K562 (cell line): ENCODE data around the gene LRRC10. TPM values are rescaled to one million over a fixed set of nuclear protein-coding genes. Genes with fewer than 3 reads are reported as not detected.

ENCODE experiments used
- ATAC-seq: fragments of 200-7000 bp; cut with Tn5 transposase; 3 replicates; pipeline ENCODE4 v1.9.1; 2020; ENCODE audit warnings: moderate library complexity
- BruUV-seq: library from RNA; stranded (reverse); fragments of 400-500 nt; replicated peaks from 2 replicates; lab custom pipeline; 2021; lab: Mats Ljungman, UMichigan
- CTCF ChIA-PET: fragments of 300-600 bp; formaldehyde crosslinking; extraction: SDS; loops from one replicate; lab custom pipeline; 2021; ENCODE audit warnings: low intra/inter-chr PET ratio; lab: Yijun Ruan, JAX
- POLR2A ChIA-PET: fragments of 300-600, 350-650 bp; sonication (Branson Sonifier 250); formaldehyde crosslinking; extraction: SDS; loops from one replicate; lab custom pipeline; 2021; ENCODE audit warnings: antibody characterized with exemption, inconsistent platforms; lab: Yijun Ruan, JAX
- DNase-seq, 4 experiments: peaks; one replicate each; pipeline versions ENCODE4 v3.0.0 to v3.0.0-alpha.2; 2011 to 2018; ENCODE audit warnings: low spot score in 3 of 4, mixed read lengths in 3 of 4; ENCODE audit errors: extremely low read depth in 1 of 4
- FAIRE-seq: peaks from 2 replicates; lab custom pipeline; 2011; peaks lifted over from hg19 to GRCh38; lab: Jason Lieb, UNC
- H2AFZ ChIP-seq: 2 replicates; pipeline ENCODE4 v1.6.0; 2011; ENCODE audit warnings: low read depth, low read length, control low read depth, inconsistent platforms
- H3K27ac ChIP-seq: fragments of 200-600 bp; 3 replicates; pipeline ENCODE4 v1.8.0; 2011; ENCODE audit warnings: low read depth, mild to moderate bottlenecking, control low read depth, inconsistent platforms, low read length, moderate library complexity, mixed read lengths; ENCODE audit errors: extremely low read depth
- H3K27me3 ChIP-seq, 2 experiments: fragments of 300-600 bp in 1 of 2; 2 replicates in 1 of 2; 3 replicates in 1 of 2; pipeline versions ENCODE4 v1.6.0 to v1.8.0; 2011; ENCODE audit warnings: inconsistent platforms in 2 of 2, low read length in 2 of 2, mild to moderate bottlenecking in 1 of 2, mixed read lengths in 1 of 2, moderate library complexity in 1 of 2; ENCODE audit not compliant: control insufficient read depth in 2 of 2, insufficient read depth in 2 of 2
- H3K36me3 ChIP-seq: fragments of 300-600 bp; 3 replicates; pipeline ENCODE4 v1.8.0; 2011; ENCODE audit warnings: mild to moderate bottlenecking, low read length, inconsistent platforms; ENCODE audit not compliant: control insufficient read depth, insufficient read depth
- H3K4me1 ChIP-seq, 2 experiments: fragments of 200-600 bp in 1 of 2; replicated peaks in 1 of 2; 2 replicates in 1 of 2; 3 replicates in 1 of 2; pipeline versions ENCODE4 v1.5.1 to v1.8.0; 2011; ENCODE audit warnings: inconsistent platforms in 2 of 2, low read length in 2 of 2, mild to moderate bottlenecking in 1 of 2, mixed read lengths in 1 of 2, moderate library complexity in 1 of 2; ENCODE audit not compliant: control insufficient read depth in 2 of 2, insufficient read depth in 2 of 2
- H3K4me2 ChIP-seq: 2 replicates; pipeline ENCODE4 v1.6.1; 2011; ENCODE audit warnings: low read length, control low read depth, inconsistent platforms, mixed read lengths; ENCODE audit not compliant: insufficient read depth
- H3K4me3 ChIP-seq: fragments of 200-600 bp; sonication (generic), shearing (Covaris generic); 2 replicates; pipeline ENCODE4 v1.5.1; 2016; ENCODE audit warnings: control low read depth, inconsistent platforms
- H3K79me2 ChIP-seq: fragments of 200-600 bp; 3 replicates; pipeline ENCODE4 v1.8.0; 2011; ENCODE audit warnings: low read length, inconsistent platforms; ENCODE audit not compliant: control insufficient read depth, insufficient read depth
- H3K9ac ChIP-seq, 2 experiments: 2 replicates each; pipeline versions ENCODE4 v1.6.0 to v1.6.1; 2011; ENCODE audit warnings: low read depth in 2 of 2, low read length in 2 of 2, control low read depth in 1 of 2, inconsistent platforms in 1 of 2, mild to moderate bottlenecking in 1 of 2, mixed read lengths in 1 of 2; ENCODE audit not compliant: insufficient read depth in 1 of 2
- H3K9me1 ChIP-seq: one replicate; pipeline ENCODE4 v1.6.0; 2011; ENCODE audit warnings: inconsistent platforms, mild to moderate bottlenecking, low read length, moderate library complexity; ENCODE audit not compliant: control insufficient read depth, insufficient read depth
- H3K9me3 ChIP-seq: replicated peaks from 2 replicates; pipeline ENCODE4 v1.5.1; 2011; ENCODE audit warnings: low read depth, low read length, inconsistent platforms; ENCODE audit not compliant: control insufficient read depth, insufficient read depth
- H4K20me1 ChIP-seq: replicated peaks from 2 replicates; pipeline ENCODE4 v1.6.1; 2011; ENCODE audit warnings: low read length, inconsistent platforms, mixed read lengths; ENCODE audit not compliant: control insufficient read depth, insufficient read depth
- MEIS2 ChIP-seq: fragments of 450-650 bp; IDR thresholded peaks from 2 replicates; pipeline ENCODE4 v1.6.1; 2014; ENCODE audit warnings: mild to moderate bottlenecking; ENCODE audit not compliant: partially characterized antibody
- NEUROD1 ChIP-seq: fragments of 150-350 bp; IDR thresholded peaks from 2 replicates; pipeline ENCODE4 v1.6.1; 2014; ENCODE audit warnings: borderline replicate concordance, low read length, low read depth; ENCODE audit not compliant: partially characterized antibody
- NUFIP1 ChIP-seq: fragments of 450-650 bp; IDR thresholded peaks from 2 replicates; pipeline ENCODE4 v1.6.1; 2018; ENCODE audit not compliant: partially characterized antibody
- RAD21 ChIP-seq, 2 experiments: fragments of 250-450 bp in 1 of 2; fragments of 450-650 bp in 1 of 2; sonication (Bioruptor Pico) in 1 of 2; formaldehyde crosslinking in 1 of 2; IDR thresholded peaks in 1 of 2; conservative IDR thresholded peaks in 1 of 2; 2 replicates each; pipeline versions ENCODE4 v1.4.0 to v1.8.0; 2020 to 2022; ENCODE audit warnings: mild to moderate bottlenecking in 2 of 2, moderate library complexity in 1 of 2
- SMAD4 ChIP-seq: fragments of 250-450 bp; sonication (Bioruptor Pico); conservative IDR thresholded peaks from 2 replicates; pipeline ENCODE4 v1.8.0; 2021; ENCODE audit warnings: inconsistent platforms, mild to moderate bottlenecking, moderate library complexity
- SOX6 ChIP-seq: fragments of 450-650 bp; IDR thresholded peaks from 2 replicates; pipeline ENCODE4 v1.6.1; 2014; ENCODE audit warnings: mild to moderate bottlenecking
- ZNF12 ChIP-seq: sonication (generic); formaldehyde crosslinking; IDR thresholded peaks from 2 replicates; pipeline ENCODE4 v1.4.0; 2020; ENCODE audit warnings: mild to moderate bottlenecking, missing genetic modification reagents
- ZNF583 ChIP-seq: fragments of 250-450 bp; sonication (Bioruptor Pico); IDR thresholded peaks from 2 replicates; pipeline ENCODE4 v1.4.0; 2020
- WGBS: fragments of 100-300 bp; shearing (Covaris generic); methylation state at CpG from one replicate; pipeline ENCODE4 v1.1.6; 2016; ENCODE audit warnings: low coverage, mixed read lengths; ENCODE audit not compliant: insufficient coverage; ENCODE audit errors: missing lambda C conversion rate; 5-methylcytosine and 5-hydroxymethylcytosine counted together
- in situ Hi-C: fragments of 300-500 bp; cut with MboI; formaldehyde crosslinking; loops from 4 replicates; pipeline ENCODE4 v1.15.0; 2018; ENCODE audit warnings: inconsistent platforms, mixed read lengths
- intact Hi-C: fragments of 100-400 bp; cut with micrococcal nuclease; formaldehyde crosslinking; loops from 2 replicates; pipeline ENCODE4 v1.14.2; 2022
- polyA plus RNA-seq, 8 experiments: library from polyadenylated mRNA; depleted of rRNA in 4 of 8; stranded (reverse) in 5 of 8; unstranded in 3 of 8; fragments of >200 nt; fragmentation: Nextera tagmentation in 2 of 8; fragmentation: Illumina TruSeq in 1 of 8; extraction: Ambion mirVana in 2 of 8; extraction: Trizol in 1 of 8; gene quantifications; 2 replicates each; pipeline versions ENCODE4 v1.2.1 to v1.2.3, GENCODE V29; 2011 to 2014; ENCODE audit warnings: inconsistent platforms in 1 of 8, missing spikeins in 1 of 8
- total RNA-seq, 7 experiments: library from RNA; depleted of rRNA in 6 of 7; stranded (reverse); fragments of >200 nt in 6 of 7; fragmentation: Illumina TruSeq in 2 of 7; extraction: Trizol in 2 of 7; gene quantifications; 2 replicates each; pipeline versions ENCODE4 v1.2.1 to v1.2.3, GENCODE V29; 2011 to 2021; ENCODE audit warnings: low replicate concordance in 1 of 7
- TF ChIP-seq, protein P1 (sequence below): fragments of 450-650 bp; formaldehyde crosslinking; IDR thresholded peaks from 2 replicates; pipeline ENCODE4 v1.4.0; 2022; ENCODE audit warnings: mild to moderate bottlenecking, moderate library complexity
- TF ChIP-seq, protein P2 (sequence below): IDR thresholded peaks from 2 replicates; pipeline ENCODE4 v1.6.1; 2012; ENCODE audit warnings: low read depth, low read length, improper control_type of control experiment, borderline replicate concordance
- TF ChIP-seq, protein P3 (sequence below), 3 experiments: IDR thresholded peaks in 2 of 3; conservative IDR thresholded peaks in 1 of 3; 2 replicates each; pipeline ENCODE4 v1.5.1; 2011 to 2012; ENCODE audit warnings: low read length in 3 of 3, mild to moderate bottlenecking in 3 of 3, control low read depth in 2 of 3, improper control_type of control experiment in 1 of 3, inconsistent platforms in 1 of 3, low read depth in 1 of 3, mixed read lengths in 1 of 3, moderate library complexity in 1 of 3; ENCODE audit not compliant: insufficient read depth in 2 of 3
- TF ChIP-seq, protein P4 (sequence below): fragments of 250-450 bp; sonication (Bioruptor Pico); IDR thresholded peaks from 2 replicates; pipeline ENCODE4 v1.9.0; 2021; ENCODE audit warnings: mild to moderate bottlenecking, inconsistent platforms

The LRRC10 gene
- total and polyA plus RNA-seq, 9 of the 15 experiments (the other 6 are each of a cell fraction or from before 2014, with no cell fraction given), result 0.09 TPM; not detected in 8

DNA sequence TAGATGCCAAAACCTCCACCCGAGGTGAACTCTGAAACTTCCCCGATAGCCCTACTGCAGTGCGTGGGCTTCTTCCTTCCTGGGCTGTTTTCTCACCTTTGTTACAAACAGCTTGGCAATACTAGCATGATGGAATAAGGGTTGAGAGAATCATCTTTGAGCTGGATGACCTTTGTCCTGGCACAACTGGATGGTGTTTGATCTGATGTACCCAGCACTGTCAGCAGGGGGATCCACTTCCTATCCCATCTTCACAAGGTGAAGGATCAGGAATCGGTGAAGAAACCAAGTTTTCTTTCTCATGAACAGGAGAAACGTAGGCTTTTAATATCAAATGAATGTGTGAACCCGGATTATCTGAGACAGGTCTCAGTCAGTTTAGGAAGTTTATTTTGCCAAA lies 19.5 kb upstream of the LRRC10 start:
- H3K4me2 ChIP-seq, result no peak overlapping the region
- H3K9ac ChIP-seq, result no peak overlapping the region
- H3K4me3 ChIP-seq, result no peak overlapping the region
- DNase-seq, result peak in 3 of 4 experiments; percentile 20 to 39 (median 34)
- H2AFZ ChIP-seq, result no peak overlapping the region
- CTCF ChIA-PET, result no interaction called here
- H3K27me3 ChIP-seq, result 0 out of 5 replicates have a peak, but pooled peaks cover 0 to 6% of the 10 kb centered on the region in 2 experiments
- H3K9me1 ChIP-seq, result no peaks in the 10 kb centered on the region
- no peaks in the 10 kb centered on the region for H3K79me2 ChIP-seq
- ATAC-seq, result peak; percentile 72
- no peaks in the 10 kb centered on the region for H3K9me3 ChIP-seq
- no peaks in the 10 kb centered on the region for H4K20me1 ChIP-seq
- WGBS, result 17% methylated on average over 6 of the region's 6 CpGs
- in situ Hi-C loops, result no loop called here
- H3K36me3 ChIP-seq, result no peaks in the 10 kb centered on the region
- no peak overlapping the region for H3K27ac ChIP-seq
- FAIRE-seq, result peak; percentile 59
- intact Hi-C loops, result loop anchor here (5.0 kb wide), 1 partner anchor 242 kb away; no protein-coding TSS in a partner anchor
- BruUV-seq, result no TSS peak
- H3K4me1 ChIP-seq, result peaks cover 4% of the 10 kb centered on the region in 2 experiments; a peak in 3 of 5 replicates
- POLR2A ChIA-PET, result interaction anchor here (1.1 to 2.5 kb wide), 2 partner anchors 12 to 31 kb away, joined by 3 to 5 read pairs; no protein-coding TSS in a partner anchor
- TF ChIP-seq ZNF12 (CRISPR knock-in tag), result no peak
- TF ChIP-seq SMAD4, result no peak
- TF ChIP-seq, protein P1, sequence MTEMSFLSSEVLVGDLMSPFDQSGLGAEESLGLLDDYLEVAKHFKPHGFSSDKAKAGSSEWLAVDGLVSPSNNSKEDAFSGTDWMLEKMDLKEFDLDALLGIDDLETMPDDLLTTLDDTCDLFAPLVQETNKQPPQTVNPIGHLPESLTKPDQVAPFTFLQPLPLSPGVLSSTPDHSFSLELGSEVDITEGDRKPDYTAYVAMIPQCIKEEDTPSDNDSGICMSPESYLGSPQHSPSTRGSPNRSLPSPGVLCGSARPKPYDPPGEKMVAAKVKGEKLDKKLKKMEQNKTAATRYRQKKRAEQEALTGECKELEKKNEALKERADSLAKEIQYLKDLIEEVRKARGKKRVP (CRISPR knock-in tag), result no peak
- TF ChIP-seq, protein P2, sequence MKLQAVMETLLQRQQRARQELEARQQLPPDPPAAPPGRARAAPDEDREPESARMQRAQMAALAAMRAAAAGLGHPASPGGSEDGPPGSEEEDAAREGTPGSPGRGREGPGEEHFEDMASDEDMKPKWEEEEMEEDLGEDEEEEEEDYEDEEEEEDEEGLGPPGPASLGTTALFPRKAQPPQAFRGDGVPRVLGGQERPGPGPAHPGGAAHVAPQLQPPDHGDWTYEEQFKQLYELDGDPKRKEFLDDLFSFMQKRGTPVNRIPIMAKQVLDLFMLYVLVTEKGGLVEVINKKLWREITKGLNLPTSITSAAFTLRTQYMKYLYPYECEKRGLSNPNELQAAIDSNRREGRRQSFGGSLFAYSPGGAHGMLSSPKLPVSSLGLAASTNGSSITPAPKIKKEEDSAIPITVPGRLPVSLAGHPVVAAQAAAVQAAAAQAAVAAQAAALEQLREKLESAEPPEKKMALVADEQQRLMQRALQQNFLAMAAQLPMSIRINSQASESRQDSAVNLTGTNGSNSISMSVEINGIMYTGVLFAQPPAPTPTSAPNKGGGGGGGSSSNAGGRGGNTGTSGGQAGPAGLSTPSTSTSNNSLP, result no peak
- TF ChIP-seq SOX6, result no peak
- no peak for TF ChIP-seq NUFIP1
- TF ChIP-seq NEUROD1, result no peak
- peak in 1 of 2 experiments; percentile 47; a peak in 2 of 4 replicates for TF ChIP-seq RAD21 (CRISPR knock-in tag; conservative IDR thresholded peaks at IDR 0.05 in 1 of 2, IDR thresholded peaks at IDR 0.05 in 1 of 2)
- TF ChIP-seq, protein P3, sequence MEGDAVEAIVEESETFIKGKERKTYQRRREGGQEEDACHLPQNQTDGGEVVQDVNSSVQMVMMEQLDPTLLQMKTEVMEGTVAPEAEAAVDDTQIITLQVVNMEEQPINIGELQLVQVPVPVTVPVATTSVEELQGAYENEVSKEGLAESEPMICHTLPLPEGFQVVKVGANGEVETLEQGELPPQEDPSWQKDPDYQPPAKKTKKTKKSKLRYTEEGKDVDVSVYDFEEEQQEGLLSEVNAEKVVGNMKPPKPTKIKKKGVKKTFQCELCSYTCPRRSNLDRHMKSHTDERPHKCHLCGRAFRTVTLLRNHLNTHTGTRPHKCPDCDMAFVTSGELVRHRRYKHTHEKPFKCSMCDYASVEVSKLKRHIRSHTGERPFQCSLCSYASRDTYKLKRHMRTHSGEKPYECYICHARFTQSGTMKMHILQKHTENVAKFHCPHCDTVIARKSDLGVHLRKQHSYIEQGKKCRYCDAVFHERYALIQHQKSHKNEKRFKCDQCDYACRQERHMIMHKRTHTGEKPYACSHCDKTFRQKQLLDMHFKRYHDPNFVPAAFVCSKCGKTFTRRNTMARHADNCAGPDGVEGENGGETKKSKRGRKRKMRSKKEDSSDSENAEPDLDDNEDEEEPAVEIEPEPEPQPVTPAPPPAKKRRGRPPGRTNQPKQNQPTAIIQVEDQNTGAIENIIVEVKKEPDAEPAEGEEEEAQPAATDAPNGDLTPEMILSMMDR (IDR thresholded peaks at IDR 0.05 in 2 of 3, conservative IDR thresholded peaks at IDR 0.05 in 1 of 3; ENCODE audit: insufficient read depth in 2 of 3, low read depth in 1 of 3, low read length in 3 of 3), result peak; percentile 49 to 56 (median 54); a peak in 4 of 6 replicates
- TF ChIP-seq, protein P4, sequence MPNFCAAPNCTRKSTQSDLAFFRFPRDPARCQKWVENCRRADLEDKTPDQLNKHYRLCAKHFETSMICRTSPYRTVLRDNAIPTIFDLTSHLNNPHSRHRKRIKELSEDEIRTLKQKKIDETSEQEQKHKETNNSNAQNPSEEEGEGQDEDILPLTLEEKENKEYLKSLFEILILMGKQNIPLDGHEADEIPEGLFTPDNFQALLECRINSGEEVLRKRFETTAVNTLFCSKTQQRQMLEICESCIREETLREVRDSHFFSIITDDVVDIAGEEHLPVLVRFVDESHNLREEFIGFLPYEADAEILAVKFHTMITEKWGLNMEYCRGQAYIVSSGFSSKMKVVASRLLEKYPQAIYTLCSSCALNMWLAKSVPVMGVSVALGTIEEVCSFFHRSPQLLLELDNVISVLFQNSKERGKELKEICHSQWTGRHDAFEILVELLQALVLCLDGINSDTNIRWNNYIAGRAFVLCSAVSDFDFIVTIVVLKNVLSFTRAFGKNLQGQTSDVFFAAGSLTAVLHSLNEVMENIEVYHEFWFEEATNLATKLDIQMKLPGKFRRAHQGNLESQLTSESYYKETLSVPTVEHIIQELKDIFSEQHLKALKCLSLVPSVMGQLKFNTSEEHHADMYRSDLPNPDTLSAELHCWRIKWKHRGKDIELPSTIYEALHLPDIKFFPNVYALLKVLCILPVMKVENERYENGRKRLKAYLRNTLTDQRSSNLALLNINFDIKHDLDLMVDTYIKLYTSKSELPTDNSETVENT (CRISPR knock-in tag), result no peak
- no peak for TF ChIP-seq ZNF583
- TF ChIP-seq MEIS2, result no peak
